Prostate gland (tissue), 2 donors: ENCODE measurements around the gene NOCT. TPM values are rescaled to one million over a fixed set of nuclear protein-coding genes. Genes with fewer than 3 reads are reported as not detected.
A peak's percentile ranks its signal among the peaks of the same experiment; 100 is the strongest.
"Not testable (repeated sequence)": the region's sequence is repeated elsewhere in the genome, so short reads cannot be mapped to it uniquely, and the experiment has no call there.

Source experiments
- DNase-seq: peaks from one replicate; pipeline ENCODE4 v3.0.0-alpha.2; 2019; ENCODE audit warnings: low spot score
- H3K27ac ChIP-seq, 2 donors: fragments of 200-600 bp; sonication (generic); 2 replicates each; pipeline ENCODE4 v1.5.1; 2017 to 2019
- H3K27me3 ChIP-seq: fragments of 200-600 bp; sonication (generic); replicated peaks from 2 replicates; pipeline ENCODE4 v1.5.1; 2019; ENCODE audit not compliant: insufficient read depth
- H3K36me3 ChIP-seq, 2 donors: fragments of 200-600 bp; sonication (generic); 1 replicate in 1 of 2; 2 replicates in 1 of 2; pipeline versions ENCODE4 v1.5.1 to v1.8.1; 2017 to 2019
- H3K4me1 ChIP-seq: fragments of 200-600 bp; sonication (generic); replicated peaks from 2 replicates; pipeline ENCODE4 v1.5.1; 2019
- H3K4me3 ChIP-seq, 2 donors: fragments of 200-600 bp; sonication (generic); 2 replicates each; pipeline ENCODE4 v1.5.1; 2017 to 2019
- H3K9me3 ChIP-seq: fragments of 200-600 bp; sonication (generic); 2 replicates; pipeline ENCODE4 v1.5.1; 2017
- CTCF ChIP-seq, 4 experiments: fragments of 200-600 bp in 2 of 4; fragments of 450-650 bp in 2 of 4; sonication (generic) in 2 of 4; IDR thresholded peaks; 1 replicate in 3 of 4; 2 replicates in 1 of 4; pipeline ENCODE4 v1.5.1; 2016 to 2019; ENCODE audit warnings: antibody characterized with exemption in 4 of 4, mild to moderate bottlenecking in 2 of 4, moderate library complexity in 2 of 4
- POLR2A ChIP-seq: fragments of 450-650 bp; IDR thresholded peaks from one replicate; pipeline ENCODE4 v1.6.1; 2016; ENCODE audit warnings: antibody characterized with exemption, mild to moderate bottlenecking
- POLR2AphosphoS5 ChIP-seq: sonication (generic); formaldehyde crosslinking; IDR thresholded peaks from one replicate; pipeline ENCODE4 v1.6.1; 2017; ENCODE audit warnings: antibody characterized with exemption
- WGBS: methylation state at CpG from one replicate; pipeline ENCODE4 v1.1.5; 2018; 5-methylcytosine and 5-hydroxymethylcytosine counted together
- intact Hi-C: fragments of 100-400 bp; cut with DNase I; formaldehyde crosslinking; loops from one replicate; pipeline ENCODE4 v1.14.2; 2022
- total RNA-seq, 2 donors: library from RNA; depleted of rRNA; stranded (reverse); fragments of >200 nt; gene quantifications; one replicate each; pipeline ENCODE4 v1.1.0, GENCODE V29; 2016

NOCT gene
- total RNA-seq, 2 donors from 2014 or later = 1.2 to 11.4 TPM

GRCh38 chr4:139007640-139008039, 7.9 kb upstream of the NOCT start:
- DNase-seq = no peak
- no peak overlapping the region for H3K4me3 ChIP-seq
- H3K36me3 ChIP-seq = no peaks in the 10 kb centered on the region
- 85% methylated on average over 2 of the region's 2 CpGs for whole genome bisulfite sequencing
- no peak overlapping the region for H3K27ac ChIP-seq
- intact Hi-C loops = no loop called here
- no peaks in the 10 kb centered on the region for H3K9me3 ChIP-seq
- no peaks in the 10 kb centered on the region for H3K27me3 ChIP-seq
- H3K4me1 ChIP-seq = no peaks in the 10 kb centered on the region
- TF ChIP-seq POLR2AphosphoS5 (no peak), CTCF (IDR thresholded peaks at IDR 0.05) (no peak), POLR2A (no peak)

GRCh38 chr4:139008278-139008677, 7.3 kb upstream of the NOCT start:
- H3K27me3 ChIP-seq, H3K4me1 ChIP-seq, H3K9me3 ChIP-seq, H3K27ac ChIP-seq, H3K36me3 ChIP-seq, DNase-seq, H3K4me3 ChIP-seq, intact Hi-C loops: not testable (repeated sequence)
- 97% methylated on average over 7 of the region's 7 CpGs for WGBS

GRCh38 chr4:139009702-139010101, 5.9 kb upstream of the NOCT start:
- Histone ChIP-seq H3K27ac (no peak overlapping the region), H3K4me1 (peaks cover 4% of the 10 kb centered on the region), H3K4me3 (no peak overlapping the region), H3K36me3 (no peaks in the 10 kb centered on the region), H3K27me3 (no peaks in the 10 kb centered on the region), H3K9me3 (no peaks in the 10 kb centered on the region)
- TF ChIP-seq POLR2AphosphoS5 (no peak), POLR2A (no peak), CTCF (IDR thresholded peaks at IDR 0.05) (no peak)
- WGBS = 49% methylated on average over 1 of the region's 1 CpG
- intact Hi-C loops = no loop called here
- DNase-seq = no peak

GRCh38 chr4:139011225-139011950, 4.2 kb upstream of the NOCT start:
- no peaks in the 10 kb centered on the region for H3K9me3 ChIP-seq
- H3K4me3 ChIP-seq = no peak overlapping the region
- no peak for DNase-seq
- no peak for TF ChIP-seq CTCF (IDR thresholded peaks at IDR 0.05)
- no peak for TF ChIP-seq POLR2A
- no peak for TF ChIP-seq POLR2AphosphoS5
- H3K27me3 ChIP-seq = no peaks in the 10 kb centered on the region
- 86% methylated on average over 16 of the region's 16 CpGs for WGBS
- H3K4me1 ChIP-seq = peaks cover 4% of the 10 kb centered on the region
- no peaks in the 10 kb centered on the region for H3K36me3 ChIP-seq
- H3K27ac ChIP-seq = no peak overlapping the region
- intact Hi-C loops = no loop called here

GRCh38 chr4:139014371-139015268, 961 bp upstream of the NOCT start:
- DNase-seq = no peak
- Histone ChIP-seq H3K4me3 (peak overlapping the region; percentile 57 to 71), H3K27me3 (no peaks in the 10 kb centered on the region), H3K4me1 (peaks cover 4% of the 10 kb centered on the region), H3K9me3 (no peaks in the 10 kb centered on the region), H3K27ac (peak overlapping the region; percentile 76 to 88), H3K36me3 (no peaks in the 10 kb centered on the region)
- TF ChIP-seq POLR2AphosphoS5 (peak; percentile 39), CTCF (IDR thresholded peaks at IDR 0.05) (no peak), POLR2A (no peak)
- intact Hi-C loops = no loop called here
- 47% methylated on average over 9 of the region's 9 CpGs for WGBS
